ENCODE data around the gene TMSB4X. TPM values are rescaled to one million over a fixed set of nuclear protein-coding genes. Genes with fewer than 3 reads are reported as not detected.

Gene TMSB4X
- total and polyA plus RNA-seq, 2 donors (not counting 3 experiments of a cell fraction or from before 2014, with no cell fraction given), result 4,136 to 6,858 TPM

DNA sequence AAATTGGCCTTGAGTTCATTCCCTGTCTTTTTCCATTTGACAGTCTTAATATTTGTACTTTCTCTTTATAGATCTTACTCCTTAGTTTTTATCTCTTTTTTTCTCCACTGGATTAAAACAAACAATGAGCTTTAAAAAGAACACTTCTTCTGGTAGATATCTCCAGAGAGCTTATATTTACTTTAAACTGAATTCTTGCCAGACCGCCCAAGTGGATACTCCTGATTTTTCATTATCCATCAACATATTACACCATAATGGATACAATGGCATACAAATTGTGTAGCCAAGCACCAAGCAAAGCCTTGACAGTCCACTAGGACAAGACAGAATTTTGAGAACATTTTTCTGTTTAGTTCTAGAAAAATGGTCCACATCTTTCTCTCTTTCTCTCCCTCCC, 18.9 kb downstream of the TMSB4X start:
- Histone ChIP-seq H3K4me1 (ENCODE audit: control insufficient read depth, extremely low read depth, insufficient read depth, low read length) (peaks cover 5% of the 10 kb centered on the region), H3K27me3 (ENCODE audit: control insufficient read depth in 2 of 2, insufficient read depth in 2 of 2, low read length in 2 of 2) (no peaks in the 10 kb centered on the region), H3K9me3 (replicated peaks; ENCODE audit: control insufficient read depth, insufficient read depth, low read length) (no peaks in the 10 kb centered on the region), H3K36me3 (ENCODE audit: control insufficient read depth in 2 of 2, extremely low read depth in 1 of 2, insufficient read depth in 2 of 2, low read length in 2 of 2) (no peaks in the 10 kb centered on the region), H3K4me3 (replicated peaks in 1 of 3; ENCODE audit: insufficient read depth in 1 of 3, low read depth in 1 of 3, low read length in 3 of 3) (no peak overlapping the region), H3K27ac (ENCODE audit: insufficient read depth, low read depth, low read length) (no peak overlapping the region), H4K20me1 (replicated peaks; ENCODE audit: control insufficient read depth, extremely low read depth, insufficient read depth, low read length) (no peaks in the 10 kb centered on the region), H3K79me2 (ENCODE audit: control insufficient read depth, insufficient read depth, low read length) (no peaks in the 10 kb centered on the region), H3K4me2 (ENCODE audit: insufficient read depth, low read length) (no peak overlapping the region), H2AFZ (ENCODE audit: low read depth, low read length) (no peak overlapping the region), H3K9me1 (replicated peaks; ENCODE audit: control insufficient read depth, extremely low read depth, insufficient read depth, low read length) (no peaks in the 10 kb centered on the region), H3K9ac (replicated peaks; ENCODE audit: extremely low read depth, insufficient read depth, low read length) (no peak overlapping the region)
- ChIA-PET CTCF (no interaction called here), POLR2A (no interaction called here)
- intact Hi-C loops (cut with micrococcal nuclease) (no loop called here), dilution Hi-C loops (cut with MboI; ENCODE audit: extremely low pct_ligation_motif_present, low sequenced_read_pairs) (no loop called here)
- TF ChIP-seq FOS (IDR thresholded peaks at IDR 0.05; ENCODE audit: borderline replicate concordance, insufficient read depth, low read length) (no peak), MAX (IDR thresholded peaks at IDR 0.05; ENCODE audit: insufficient read depth, insufficient read length) (no peak), CTCF (IDR thresholded peaks at IDR 0.05; ENCODE audit: extremely low read depth in 1 of 2, insufficient read depth in 1 of 2, low read depth in 1 of 2, low read length in 2 of 2) (no peak), GATA2 (IDR thresholded peaks at IDR 0.05; ENCODE audit: insufficient read depth, insufficient read length, low read depth, low read length) (no peak), EZH2 (IDR thresholded peaks at IDR 0.05; ENCODE audit: borderline replicate concordance, low read depth, low read length, severe bottlenecking) (no peak), JUN (IDR thresholded peaks at IDR 0.05; ENCODE audit: borderline replicate concordance, insufficient read depth, insufficient read length, low read depth) (no peak), MYC (IDR thresholded peaks at IDR 0.05; ENCODE audit: low read depth, low read length) (no peak)
- FAIRE-seq, result no peak
- BruUV-seq (replicated peaks), result no TSS peak
- DNase-seq (ENCODE audit: low read depth, low spot score), result no peak

Measured in endothelial cell of umbilical vein (primary cell).